ENCODE measurements around the gene PCP4L1. TPM values are rescaled to one million over a fixed set of nuclear protein-coding genes. Genes with fewer than 3 reads are reported as not detected.
"Not testable (repeated sequence)": the region's sequence is repeated elsewhere in the genome, so short reads cannot be mapped to it uniquely, and the experiment has no call there.

Gene PCP4L1
- total and polyA plus RNA-seq, 2 donors (not counting 1 experiment from before 2014, with no cell fraction given), result not detected

DNA sequence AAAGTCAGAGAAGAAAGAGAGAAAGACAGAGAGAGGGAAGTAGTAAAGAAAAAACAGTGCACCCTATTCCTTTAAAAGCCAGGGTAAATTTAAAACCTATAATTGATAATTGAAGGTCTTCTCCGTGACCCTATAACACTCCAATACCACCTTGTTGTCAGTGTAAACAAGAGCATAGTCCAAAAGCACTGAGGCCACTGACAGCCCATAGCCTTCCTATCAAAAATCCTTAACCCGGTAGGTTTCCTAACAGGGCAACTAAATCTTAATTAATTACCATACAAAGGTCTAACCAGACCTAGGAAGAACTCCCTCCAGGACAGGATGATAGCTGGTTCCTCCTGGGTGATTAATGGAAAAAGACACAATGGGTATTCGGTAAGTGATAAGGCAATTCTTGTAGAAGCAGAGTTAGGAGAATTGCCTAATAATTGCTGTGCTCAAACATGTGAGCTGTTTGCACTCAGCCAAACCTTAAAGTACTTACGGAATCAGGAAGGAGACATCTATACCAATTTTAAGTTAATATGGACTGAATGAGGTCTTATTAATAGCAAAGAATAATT, 2.5 kb upstream of the PCP4L1 start:
- WGBS (ENCODE audit: insufficient coverage), result no CpG with 5 or more reads among the region's 4 CpGs
- ATAC-seq (ENCODE audit: low read depth); POLR2A ChIA-PET; H2AFZ ChIP-seq (ENCODE audit: insufficient read depth, low read depth, low read length, poor library complexity, severe bottlenecking); H3K27ac ChIP-seq (ENCODE audit: low read length in 2 of 2); H3K27ac Mint-ChIP-seq; intact Hi-C loops (cut with micrococcal nuclease); H3K4me3 Mint-ChIP-seq; H3K36me3 ChIP-seq (replicated peaks in 1 of 2; ENCODE audit: control extremely low read depth in 1 of 2, control insufficient read depth in 1 of 2, extremely low read depth in 1 of 2, insufficient read depth in 2 of 2, low read length in 1 of 2); H3K4me2 ChIP-seq (replicated peaks; ENCODE audit: low read depth, low read length, poor library complexity, severe bottlenecking); H4K20me1 ChIP-seq (ENCODE audit: control insufficient read depth, insufficient read depth, low read length, poor library complexity, severe bottlenecking); H3K4me3 ChIP-seq (ENCODE audit: control extremely low read depth in 1 of 5, extremely low read depth in 1 of 5, insufficient read depth in 1 of 5, low read depth in 2 of 5, low read length in 4 of 5); CTCF ChIA-PET; H3K9ac ChIP-seq (ENCODE audit: low read length); DNase-seq; H3K79me2 ChIP-seq (ENCODE audit: control insufficient read depth, insufficient read depth, low read length); H3K9me3 Mint-ChIP-seq (ENCODE audit: insufficient read depth): not testable (repeated sequence)
- Histone ChIP-seq H3K9me3 (ENCODE audit: control extremely low read depth in 1 of 3, control insufficient read depth in 2 of 3, insufficient read depth in 1 of 3, low read length in 2 of 3) (peaks cover 0 to 26% (median 15%) of the 10 kb centered on the region in 3 donors), H3K27me3 (replicated peaks in 1 of 4; ENCODE audit: control extremely low read depth in 1 of 4, control insufficient read depth in 3 of 4, insufficient read depth in 4 of 4, low read length in 3 of 4) (peaks cover 0 to 49% (median 26%) of the 10 kb centered on the region in 4 experiments), H3K4me1 (ENCODE audit: control insufficient read depth in 2 of 2, insufficient read depth in 2 of 2, low read length in 2 of 2) (peaks cover 16 to 18% of the 10 kb centered on the region in 2 donors)
- peaks cover 27% of the 10 kb centered on the region for H3K4me1 Mint-ChIP-seq
- peaks cover 57% of the 10 kb centered on the region for H3K27me3 Mint-ChIP-seq

- H3K9ac ChIP-seq (ENCODE audit: low read length); H2AFZ ChIP-seq (ENCODE audit: insufficient read depth, low read depth, low read length, poor library complexity, severe bottlenecking); H3K27ac Mint-ChIP-seq; H3K27ac ChIP-seq (ENCODE audit: low read length in 2 of 2); H3K4me2 ChIP-seq (replicated peaks; ENCODE audit: low read depth, low read length, poor library complexity, severe bottlenecking); ATAC-seq (ENCODE audit: low read depth); H3K4me3 Mint-ChIP-seq; intact Hi-C loops (cut with micrococcal nuclease); H3K79me2 ChIP-seq (ENCODE audit: control insufficient read depth, insufficient read depth, low read length); POLR2A ChIA-PET; H3K4me3 ChIP-seq (ENCODE audit: control extremely low read depth in 1 of 5, extremely low read depth in 1 of 5, insufficient read depth in 1 of 5, low read depth in 2 of 5, low read length in 4 of 5); H3K36me3 ChIP-seq (replicated peaks in 1 of 2; ENCODE audit: control extremely low read depth in 1 of 2, control insufficient read depth in 1 of 2, extremely low read depth in 1 of 2, insufficient read depth in 2 of 2, low read length in 1 of 2); DNase-seq; H3K9me3 Mint-ChIP-seq (ENCODE audit: insufficient read depth); H4K20me1 ChIP-seq (ENCODE audit: control insufficient read depth, insufficient read depth, low read length, poor library complexity, severe bottlenecking): not testable (repeated sequence)
- Mint-ChIP-seq H3K27me3 (peaks cover 61% of the 10 kb centered on the region), H3K4me1 (peaks cover 35% of the 10 kb centered on the region)
- Histone ChIP-seq H3K9me3 (ENCODE audit: control extremely low read depth in 1 of 3, control insufficient read depth in 2 of 3, insufficient read depth in 1 of 3, low read length in 2 of 3) (peaks cover 0 to 26% (median 15%) of the 10 kb centered on the region in 3 donors), H3K27me3 (replicated peaks in 1 of 4; ENCODE audit: control extremely low read depth in 1 of 4, control insufficient read depth in 3 of 4, insufficient read depth in 4 of 4, low read length in 3 of 4) (peaks cover 0 to 56% (median 32%) of the 10 kb centered on the region in 4 experiments), H3K4me1 (ENCODE audit: control insufficient read depth in 2 of 2, insufficient read depth in 2 of 2, low read length in 2 of 2) (peaks cover 18 to 22% of the 10 kb centered on the region in 2 donors)
- CTCF ChIA-PET, result interaction anchor here (1.0 to 1.4 kb wide), 3 partner anchors 27 to 110 kb away, joined by 3 to 4 read pairs (median 3); partner anchors contain the start of genes CFAP126 and TOMM40L
- WGBS (ENCODE audit: insufficient coverage), result 96% methylated on average over 2 of the region's 5 CpGs
Observed at GRCh38 chr1:161257109-161257508, 1.4 kb upstream of the PCP4L1 start.

Data from B cell (primary cell).